ENCODE data around the gene FUT4.
"Not testable (repeated sequence)": the region's sequence is repeated elsewhere in the genome, so short reads cannot be mapped to it uniquely, and the experiment has no call there.

Gene FUT4

DNA sequence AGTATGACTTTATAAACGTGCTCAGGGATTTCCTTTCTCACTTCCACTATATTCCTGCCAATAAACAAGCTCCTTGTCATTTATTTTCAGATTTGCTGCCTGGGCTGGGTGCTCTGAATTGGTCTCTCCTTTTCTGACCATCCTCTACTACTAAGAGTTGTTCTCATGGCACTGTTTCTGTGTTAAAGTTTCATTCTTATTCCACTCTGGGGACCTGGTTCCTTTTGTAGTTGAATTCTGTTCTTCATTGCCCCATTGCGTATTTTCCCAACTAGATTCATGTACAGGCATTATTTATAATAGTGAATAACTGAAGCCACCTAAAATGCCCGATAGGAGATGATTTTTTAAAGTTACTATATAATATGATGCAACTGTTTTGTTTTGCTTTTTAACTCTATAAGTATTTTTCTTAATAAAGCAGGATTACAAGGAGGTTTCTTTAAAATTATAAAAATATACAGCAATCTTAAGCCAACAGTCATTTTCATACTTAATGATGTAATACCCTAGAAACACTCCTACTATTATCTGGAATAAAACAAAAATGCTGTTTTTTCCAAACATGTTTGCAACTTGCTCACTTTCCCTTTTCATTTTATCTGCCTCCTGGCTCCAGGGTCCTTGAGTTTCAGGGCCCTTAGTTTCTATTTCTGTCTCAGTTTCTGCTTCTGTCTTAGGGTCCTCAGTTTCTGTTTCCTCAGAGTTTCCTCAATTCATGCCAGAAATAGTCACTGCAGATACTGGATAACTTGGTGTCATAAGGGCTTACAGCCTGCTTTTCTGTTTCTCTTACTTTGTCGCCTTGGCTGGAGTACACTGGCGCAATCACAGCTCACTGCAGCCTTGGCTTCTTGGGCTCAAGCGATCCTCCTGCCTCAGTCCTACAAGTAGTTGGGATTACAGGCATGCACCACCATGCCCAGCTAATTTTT is 9.8 kb upstream of the FUT4 start:
- DNase-seq: no peak

GRCh38 chr11:94536386-94536785 is 7.3 kb upstream of the FUT4 start:
- DNase-seq: no peak

DNA sequence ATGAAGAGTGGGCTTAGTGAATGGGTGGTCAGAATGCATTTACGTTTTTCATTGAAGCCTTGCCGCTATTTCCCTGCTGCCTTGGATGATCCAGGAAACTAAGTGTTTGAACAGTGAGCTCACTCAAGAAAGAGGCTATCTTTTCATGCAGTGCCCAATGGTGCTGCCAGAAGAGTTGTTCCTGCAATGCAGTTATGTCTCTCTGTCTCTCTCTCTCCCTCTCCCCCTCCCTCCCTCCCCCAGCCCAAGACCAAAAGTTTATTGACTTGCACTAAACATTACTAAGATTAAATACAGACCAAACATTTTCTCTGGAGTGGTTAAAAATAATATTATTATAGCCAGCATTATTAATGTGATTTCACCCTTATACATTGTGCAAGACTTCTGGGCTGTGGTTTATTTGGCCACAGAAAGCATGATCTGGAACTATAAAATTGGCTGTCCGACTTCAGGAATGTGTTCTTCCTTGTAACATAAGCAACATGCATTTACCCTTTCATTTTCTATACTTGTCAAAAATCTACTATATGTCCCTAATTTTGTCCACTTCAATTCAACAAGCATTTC is 6.6 kb upstream of the FUT4 start:
- no peak for DNase-seq

GRCh38 chr11:94539420-94539819 is 4.3 kb upstream of the FUT4 start:
- no peak for DNase-seq

DNA sequence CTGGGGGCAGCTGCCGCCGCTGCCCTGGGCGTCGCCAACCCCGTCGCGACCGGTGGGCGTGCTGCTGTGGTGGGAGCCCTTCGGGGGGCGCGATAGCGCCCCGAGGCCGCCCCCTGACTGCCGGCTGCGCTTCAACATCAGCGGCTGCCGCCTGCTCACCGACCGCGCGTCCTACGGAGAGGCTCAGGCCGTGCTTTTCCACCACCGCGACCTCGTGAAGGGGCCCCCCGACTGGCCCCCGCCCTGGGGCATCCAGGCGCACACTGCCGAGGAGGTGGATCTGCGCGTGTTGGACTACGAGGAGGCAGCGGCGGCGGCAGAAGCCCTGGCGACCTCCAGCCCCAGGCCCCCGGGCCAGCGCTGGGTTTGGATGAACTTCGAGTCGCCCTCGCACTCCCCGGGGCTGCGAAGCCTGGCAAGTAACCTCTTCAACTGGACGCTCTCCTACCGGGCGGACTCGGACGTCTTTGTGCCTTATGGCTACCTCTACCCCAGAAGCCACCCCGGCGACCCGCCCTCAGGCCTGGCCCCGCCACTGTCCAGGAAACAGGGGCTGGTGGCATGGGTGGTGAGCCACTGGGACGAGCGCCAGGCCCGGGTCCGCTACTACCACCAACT is 1.0 kb downstream of the FUT4 start:
- no peak for DNase-seq

DNA sequence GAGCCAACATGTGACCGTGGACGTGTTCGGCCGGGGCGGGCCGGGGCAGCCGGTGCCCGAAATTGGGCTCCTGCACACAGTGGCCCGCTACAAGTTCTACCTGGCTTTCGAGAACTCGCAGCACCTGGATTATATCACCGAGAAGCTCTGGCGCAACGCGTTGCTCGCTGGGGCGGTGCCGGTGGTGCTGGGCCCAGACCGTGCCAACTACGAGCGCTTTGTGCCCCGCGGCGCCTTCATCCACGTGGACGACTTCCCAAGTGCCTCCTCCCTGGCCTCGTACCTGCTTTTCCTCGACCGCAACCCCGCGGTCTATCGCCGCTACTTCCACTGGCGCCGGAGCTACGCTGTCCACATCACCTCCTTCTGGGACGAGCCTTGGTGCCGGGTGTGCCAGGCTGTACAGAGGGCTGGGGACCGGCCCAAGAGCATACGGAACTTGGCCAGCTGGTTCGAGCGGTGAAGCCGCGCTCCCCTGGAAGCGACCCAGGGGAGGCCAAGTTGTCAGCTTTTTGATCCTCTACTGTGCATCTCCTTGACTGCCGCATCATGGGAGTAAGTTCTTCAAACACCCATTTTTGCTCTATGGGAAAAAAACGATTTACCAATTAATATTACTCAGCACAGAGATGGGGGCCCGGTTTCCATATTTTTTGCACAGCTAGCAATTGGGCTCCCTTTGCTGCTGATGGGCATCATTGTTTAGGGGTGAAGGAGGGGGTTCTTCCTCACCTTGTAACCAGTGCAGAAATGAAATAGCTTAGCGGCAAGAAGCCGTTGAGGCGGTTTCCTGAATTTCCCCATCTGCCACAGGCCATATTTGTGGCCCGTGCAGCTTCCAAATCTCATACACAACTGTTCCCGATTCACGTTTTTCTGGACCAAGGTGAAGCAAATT is 1.8 kb downstream of the FUT4 start:
- peak; percentile 48 for DNase-seq

DNA sequence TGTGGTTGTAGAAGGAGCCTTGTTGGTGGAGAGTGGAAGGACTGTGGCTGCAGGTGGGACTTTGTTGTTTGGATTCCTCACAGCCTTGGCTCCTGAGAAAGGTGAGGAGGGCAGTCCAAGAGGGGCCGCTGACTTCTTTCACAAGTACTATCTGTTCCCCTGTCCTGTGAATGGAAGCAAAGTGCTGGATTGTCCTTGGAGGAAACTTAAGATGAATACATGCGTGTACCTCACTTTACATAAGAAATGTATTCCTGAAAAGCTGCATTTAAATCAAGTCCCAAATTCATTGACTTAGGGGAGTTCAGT is 2.4 kb downstream of the FUT4 start:
- no peak for DNase-seq

DNA sequence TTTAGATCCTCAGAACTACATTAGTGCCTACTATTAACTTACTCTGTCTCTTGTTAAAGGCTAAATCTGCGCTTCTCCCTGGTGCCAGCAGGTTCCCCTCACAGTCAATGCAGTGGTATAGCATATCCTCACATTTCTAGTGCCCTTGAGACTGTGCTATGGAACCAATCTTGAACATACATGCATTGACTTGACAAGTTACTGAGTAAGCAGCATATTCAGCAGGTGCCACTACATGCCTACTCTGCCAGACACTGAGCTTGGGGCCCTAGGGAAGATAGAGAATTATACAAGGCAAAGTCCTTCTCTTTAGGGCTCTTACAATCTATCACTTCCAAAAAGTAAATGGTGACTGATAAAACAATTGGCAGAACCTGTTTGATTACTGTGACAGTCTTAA is 3.2 kb downstream of the FUT4 start:
- peak; percentile 11 for DNase-seq

DNA sequence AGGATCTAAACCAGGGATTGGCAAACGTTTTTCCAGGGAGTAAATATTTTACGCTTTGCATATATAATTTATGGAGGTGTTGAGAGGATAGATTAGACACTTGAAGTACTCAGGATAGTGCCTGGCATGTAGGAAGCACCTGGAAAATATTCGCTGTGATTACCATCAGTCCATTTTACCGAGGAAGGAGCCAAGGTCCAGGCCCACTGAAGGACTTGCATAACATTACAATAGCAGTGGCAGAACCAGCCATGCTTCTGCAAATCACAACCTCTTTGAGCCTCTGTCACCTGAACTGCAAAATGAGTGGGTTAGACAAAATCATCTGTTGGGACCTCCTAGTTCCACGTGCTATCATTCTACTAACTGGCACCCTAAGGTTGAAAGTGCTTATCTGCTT is 5.4 kb downstream of the FUT4 start:
- DNase-seq: peak; percentile 12

GRCh38 chr11:94550513-94550912 is 6.8 kb downstream of the FUT4 start:
- peak; percentile 58 for DNase-seq

DNA sequence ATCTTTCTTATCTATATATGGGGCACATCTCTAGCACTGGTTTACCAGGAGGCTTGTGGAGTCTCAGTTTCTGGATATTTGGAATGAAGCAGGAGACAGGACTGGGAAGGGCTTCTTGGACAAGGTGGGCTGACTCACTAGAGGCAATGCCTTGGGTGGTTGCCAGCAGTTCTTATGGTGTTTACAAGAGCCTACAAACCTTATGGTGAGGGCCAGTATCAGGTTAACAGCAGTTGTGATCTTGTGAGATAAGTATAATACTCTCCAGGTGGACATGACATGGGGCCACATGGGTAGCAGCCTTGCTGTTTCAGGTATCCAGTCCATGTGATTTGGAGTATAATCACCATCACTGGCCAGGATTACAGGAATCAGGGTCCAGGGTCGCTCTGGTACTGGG is 10.2 kb downstream of the FUT4 start:
- no peak for DNase-seq

- not testable (repeated sequence) for DNase-seq
These were observed 12.1 kb downstream of the FUT4 start for GRCh38 chr11:94555752-94556329.

DNA sequence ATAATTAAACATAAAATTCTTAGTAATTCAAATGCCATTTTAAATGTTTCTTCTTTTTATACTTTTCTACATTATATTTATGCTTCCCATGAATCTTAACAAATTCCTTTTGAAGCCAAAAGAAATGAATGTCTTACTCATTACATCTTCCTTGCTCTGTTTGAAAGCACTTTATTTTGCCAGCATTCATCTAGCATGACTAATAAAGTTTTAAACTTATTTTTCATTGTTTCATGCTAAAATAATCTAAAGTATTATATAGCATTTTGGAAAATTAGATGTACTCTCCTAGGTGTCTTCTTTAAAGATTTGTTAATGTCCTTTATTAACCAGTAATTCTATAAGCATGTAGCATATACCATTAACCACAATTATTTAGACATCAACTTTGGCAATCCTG is 13.7 kb downstream of the FUT4 start:
- DNase-seq: no peak

DNA sequence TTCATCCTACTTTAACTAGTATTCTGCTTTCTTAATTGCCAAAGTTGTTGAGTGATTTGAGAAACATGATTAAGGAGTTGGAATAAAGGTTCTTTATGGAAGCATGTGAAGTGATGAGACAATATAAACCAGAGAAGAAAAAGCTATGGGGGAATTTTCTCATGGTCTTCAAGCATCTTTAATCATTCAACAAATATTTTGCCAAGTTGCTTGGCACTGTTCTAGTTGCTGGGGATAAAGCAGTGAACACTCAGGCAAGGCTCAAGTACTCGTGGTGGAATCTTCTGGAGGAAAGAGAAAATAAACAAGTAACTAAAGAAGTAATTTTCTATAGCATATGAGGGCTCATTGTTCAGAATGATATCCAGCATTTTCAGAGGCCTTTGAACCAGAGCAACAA is 14.3 kb downstream of the FUT4 start:
- no peak for DNase-seq

GRCh38 chr11:94558468-94558867 is 14.7 kb downstream of the FUT4 start:
- DNase-seq: peak; percentile 89

DNA sequence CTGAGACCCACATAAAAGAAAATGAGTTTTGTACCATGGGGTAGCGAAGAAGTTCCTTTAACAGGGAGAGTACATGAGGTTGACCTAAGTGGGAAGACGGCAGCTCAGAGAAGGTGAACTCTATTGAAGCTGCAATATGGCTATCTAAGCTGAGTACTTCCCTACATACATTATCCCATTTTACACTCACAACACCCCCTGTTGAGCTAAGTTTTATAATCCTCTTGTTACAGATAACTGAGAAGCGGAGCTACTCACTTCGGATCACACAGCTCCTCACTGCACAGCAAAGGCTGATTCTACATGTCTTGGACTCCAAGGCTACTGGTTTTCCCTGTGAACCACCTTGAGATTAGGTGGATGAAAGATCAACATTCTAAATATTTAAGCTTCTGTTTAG is 15.2 kb downstream of the FUT4 start:
- DNase-seq: no peak

DNA sequence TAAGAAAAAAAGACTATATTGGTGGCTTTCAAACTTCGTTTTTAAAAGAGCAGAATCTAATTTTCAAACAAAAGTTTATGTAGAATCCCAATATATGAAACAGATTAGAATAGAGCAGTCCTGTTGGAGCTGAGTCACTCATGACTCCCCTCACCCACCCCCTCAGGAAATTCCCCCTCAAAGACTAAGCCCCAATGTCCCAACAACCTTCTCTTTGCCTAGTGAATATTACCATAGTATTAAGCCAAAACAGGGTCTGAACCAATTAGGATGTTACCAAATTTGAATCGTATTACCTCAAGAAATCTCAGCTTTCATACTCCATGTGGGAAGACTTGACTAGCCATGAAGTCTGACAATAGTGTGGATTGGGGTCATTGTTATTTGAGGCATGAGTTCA is 15.6 kb downstream of the FUT4 start:
- no peak for DNase-seq

- DNase-seq: no peak
These were observed 17.1 kb downstream of the FUT4 start for GRCh38 chr11:94560834-94561233.

DNA sequence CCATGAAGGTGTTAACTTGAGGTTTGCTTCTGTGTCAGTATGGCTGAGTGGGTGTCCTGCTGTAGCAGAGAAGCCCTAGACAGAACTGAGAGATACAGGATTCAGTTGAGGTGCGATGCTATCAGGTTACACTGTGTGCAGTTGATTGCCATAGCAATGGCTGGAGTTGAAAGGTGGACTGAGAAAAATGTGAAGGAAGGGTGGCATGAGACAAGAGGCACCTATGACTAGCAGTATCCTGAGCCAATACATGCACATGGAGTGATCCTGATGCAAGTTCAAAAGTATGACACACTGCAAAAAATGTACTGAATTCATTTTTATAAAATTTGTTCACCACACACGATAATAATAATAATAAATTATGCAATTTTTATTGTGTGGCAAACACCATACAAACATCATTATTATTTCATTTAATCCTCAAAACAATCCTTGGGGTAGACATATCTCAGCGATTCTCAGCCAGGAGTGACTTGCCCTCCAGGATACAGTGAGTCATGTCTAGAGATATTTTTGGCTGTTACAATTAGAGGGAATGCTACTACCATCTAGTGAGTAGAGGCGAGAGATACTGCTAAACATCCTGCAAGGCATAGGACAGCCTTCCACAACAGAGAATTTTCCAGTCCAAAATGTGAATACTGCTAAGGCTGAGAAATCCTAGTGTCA is 19.6 kb downstream of the FUT4 start:
- no peak for DNase-seq

DNA sequence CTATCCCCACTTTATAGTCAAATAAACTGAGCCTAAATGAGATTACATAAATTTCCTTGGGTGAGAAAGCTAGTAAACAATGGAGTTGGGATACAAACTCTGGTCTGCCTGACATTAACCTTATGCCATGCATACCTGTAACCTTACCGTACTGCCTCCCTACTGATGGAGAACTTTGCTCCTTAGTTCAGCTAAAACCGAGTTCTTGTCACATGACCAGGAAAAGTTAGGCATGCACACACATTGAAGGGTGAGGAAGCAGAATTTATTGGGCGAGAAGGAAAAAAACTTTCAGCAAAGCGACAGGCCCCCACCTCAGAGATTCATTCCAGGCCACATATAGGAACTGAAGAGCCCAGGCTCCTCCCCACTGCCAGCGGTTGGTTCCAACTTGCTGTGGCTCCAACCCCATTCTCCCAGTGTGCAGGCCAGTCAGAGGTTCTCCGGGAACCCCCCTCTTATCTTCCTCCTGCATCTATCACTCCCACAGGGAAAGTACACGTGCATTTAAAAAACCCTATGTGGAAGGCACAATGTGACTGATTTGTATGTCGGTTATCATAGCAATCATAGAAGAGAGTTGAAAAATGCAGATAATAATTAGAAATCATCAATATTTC is 20.2 kb downstream of the FUT4 start:
- no peak for DNase-seq

DNA sequence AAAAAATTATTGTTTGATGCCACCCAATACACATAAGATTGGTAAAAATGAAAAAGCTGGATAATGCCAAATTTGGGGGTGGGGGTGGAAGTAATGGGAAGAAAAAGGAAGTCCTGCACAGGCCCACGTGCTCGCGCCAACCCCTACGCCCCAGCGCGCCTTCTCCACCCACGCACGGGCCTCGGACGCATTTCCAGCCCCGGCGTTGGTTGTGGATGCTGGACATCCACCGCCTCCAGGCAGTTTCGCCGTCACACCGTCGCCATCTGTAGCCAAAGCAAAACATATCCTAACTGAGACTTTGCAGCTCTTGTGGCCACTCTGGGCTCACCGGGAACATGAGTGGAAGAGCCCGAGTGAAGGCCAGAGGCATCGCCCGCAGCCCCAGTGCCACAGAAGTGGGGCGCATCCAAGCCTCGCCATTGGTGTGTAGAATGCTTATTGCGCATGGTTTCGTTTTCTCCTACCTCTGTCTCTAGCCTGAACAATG is 23.5 kb downstream of the FUT4 start, which contains the start of gene PIWIL4:
TSS of gene PIWIL4 (plus strand) at position 188 of the 490 bp plus-strand sequence. CDS start at position 339, 151 bp downstream.
- no peak for DNase-seq

GRCh38 chr11:94568200-94568599 is 24.5 kb downstream of the FUT4 start:
- no peak for DNase-seq
